Tibial artery (tissue), 4 donors: ENCODE data around the gene CACNG4.

ENCODE experiments used
- DNase-seq, 2 donors: peaks; one replicate each; pipeline ENCODE4 v3.0.0-alpha.2; 2019
- H3K27ac ChIP-seq, 2 donors: fragments of 200-600 bp; sonication (generic) in 1 of 2; 1 replicate in 1 of 2; 2 replicates in 1 of 2; pipeline ENCODE4 v1.5.1; 2018 to 2019; ENCODE audit warnings: mild to moderate bottlenecking in 1 of 2
- H3K27me3 ChIP-seq, 2 donors: fragments of 200-600 bp; sonication (generic) in 1 of 2; one replicate each; pipeline versions ENCODE4 v1.5.1 to v1.6.0; 2016 to 2019
- H3K36me3 ChIP-seq, 3 donors: fragments of 200-600 bp; sonication (generic) in 2 of 3; one replicate each; pipeline ENCODE4 v1.5.1; 2016 to 2019; ENCODE audit warnings: mild to moderate bottlenecking in 2 of 3
- H3K4me1 ChIP-seq, 4 donors: fragments of 200-600 bp; sonication (generic) in 2 of 4; 1 replicate in 3 of 4; 2 replicates in 1 of 4; pipeline ENCODE4 v1.5.1; 2016 to 2019
- H3K4me3 ChIP-seq, 2 donors: fragments of 200-600 bp; sonication (generic) in 1 of 2; 1 replicate in 1 of 2; 2 replicates in 1 of 2; pipeline ENCODE4 v1.5.1; 2018 to 2019; ENCODE audit warnings: mild to moderate bottlenecking in 2 of 2
- H3K9me3 ChIP-seq, 3 donors: fragments of 200-600 bp; sonication (generic) in 1 of 3; one replicate each; pipeline ENCODE4 v1.5.1; 2016 to 2019
- CTCF ChIP-seq, 2 experiments: fragments of 200-600 bp in 1 of 2; fragments of 450-650 bp in 1 of 2; IDR thresholded peaks; one replicate each; pipeline ENCODE4 v1.5.1; 2017 to 2019; ENCODE audit warnings: antibody characterized with exemption in 2 of 2, mild to moderate bottlenecking in 1 of 2, moderate library complexity in 1 of 2
- intact Hi-C: fragments of 100-400 bp; cut with DNase I; formaldehyde crosslinking; loops from one replicate; pipeline ENCODE4 v1.15.0; 2023; ENCODE audit warnings: low total_unique reads

CACNG4 gene

GRCh38 chr17:66963909-66964771, at the start of gene CACNG4:
Gene CACNG4 (plus strand): TSS chr17:66964707. CDS start chr17:66964912, 205 bp downstream.
- intact Hi-C loops: no loop called here
- DNase-seq: no peak
- no peak for TF ChIP-seq CTCF (IDR thresholded peaks at IDR 0.05)
- Histone ChIP-seq H3K27me3 (peaks cover 0 to 85% of the 10 kb centered on the region in 2 donors), H3K9me3 (no peaks in the 10 kb centered on the region), H3K4me1 (peaks cover 0 to 24% (median 17%) of the 10 kb centered on the region in 4 donors), H3K27ac (no peak within 1 kb of the TSS), H3K36me3 (no peaks in the 10 kb centered on the region), H3K4me3 (peak within 1 kb of the TSS; percentile 31 to 51)

GRCh38 chr17:66915204-66915611, 49.3 kb upstream of the CACNG4 start:
- TF ChIP-seq CTCF (IDR thresholded peaks at IDR 0.05): no peak
- Histone ChIP-seq H3K27me3 (peaks cover 0 to 16% of the 10 kb centered on the region in 2 donors), H3K9me3 (no peaks in the 10 kb centered on the region), H3K27ac (no peak overlapping the region), H3K4me3 (no peak overlapping the region), H3K36me3 (no peaks in the 10 kb centered on the region), H3K4me1 (no peaks in the 10 kb centered on the region)
- DNase-seq: no peak
- intact Hi-C loops: no loop called here

- no peak overlapping the region for H3K4me3 ChIP-seq
- intact Hi-C loops: no loop called here
- H3K4me1 ChIP-seq: no peaks in the 10 kb centered on the region
- no peak for TF ChIP-seq CTCF (IDR thresholded peaks at IDR 0.05)
- peaks cover 0 to 2% (median 0%) of the 10 kb centered on the region in 3 donors for H3K9me3 ChIP-seq
- DNase-seq: no peak
- H3K27me3 ChIP-seq: peaks cover 0 to 16% of the 10 kb centered on the region in 2 donors
- H3K27ac ChIP-seq: no peak overlapping the region
- no peaks in the 10 kb centered on the region for H3K36me3 ChIP-seq
Measured at GRCh38 chr17:66915792-66916191, 48.7 kb upstream of the CACNG4 start.

- Histone ChIP-seq H3K27me3 (peaks cover 0 to 16% of the 10 kb centered on the region in 2 donors), H3K36me3 (no peaks in the 10 kb centered on the region), H3K9me3 (peaks cover 0 to 8% (median 0%) of the 10 kb centered on the region in 3 donors), H3K4me3 (no peak overlapping the region), H3K27ac (no peak overlapping the region), H3K4me1 (no peaks in the 10 kb centered on the region)
- TF ChIP-seq CTCF (IDR thresholded peaks at IDR 0.05): no peak
- no peak for DNase-seq
- intact Hi-C loops: no loop called here
Measured at GRCh38 chr17:66916946-66917345, 47.6 kb upstream of the CACNG4 start.

- no peak for DNase-seq
- peaks cover 0 to 8% (median 0%) of the 10 kb centered on the region in 3 donors for H3K9me3 ChIP-seq
- H3K27me3 ChIP-seq: peaks cover 0 to 10% of the 10 kb centered on the region in 2 donors
- no peaks in the 10 kb centered on the region for H3K36me3 ChIP-seq
- H3K4me1 ChIP-seq: no peaks in the 10 kb centered on the region
- no peak overlapping the region for H3K27ac ChIP-seq
- no peak overlapping the region for H3K4me3 ChIP-seq
- intact Hi-C loops: no loop called here
- TF ChIP-seq CTCF (IDR thresholded peaks at IDR 0.05): no peak
Measured at GRCh38 chr17:66918896-66919295, 45.6 kb upstream of the CACNG4 start.
